PC-3 (cell line): ENCODE results near the gene TINCR.

Experiments used
- EZH2 ChIP-seq: fragments of 300-600 bp; sonication (generic); IDR thresholded peaks from one replicate; pipeline ENCODE4 v1.6.1; 2017; ENCODE audit warnings: antibody characterized with exemption, mild to moderate bottlenecking, low read length; ENCODE audit not compliant: unreplicated experiment
- EZH2phosphoT487 ChIP-seq: fragments of 300-600 bp; sonication (generic); IDR thresholded peaks from 2 replicates; pipeline ENCODE4 v1.6.1; 2018; ENCODE audit warnings: mild to moderate bottlenecking, antibody characterized with exemption, low read length, borderline replicate concordance
- TF ChIP-seq, protein P1 (sequence below): fragments of 300-600 bp; sonication (generic); conservative IDR thresholded peaks from 2 replicates; pipeline ENCODE4 v1.5.1; 2017; ENCODE audit warnings: antibody characterized with exemption, low read depth, mild to moderate bottlenecking, low read length

DNA sequence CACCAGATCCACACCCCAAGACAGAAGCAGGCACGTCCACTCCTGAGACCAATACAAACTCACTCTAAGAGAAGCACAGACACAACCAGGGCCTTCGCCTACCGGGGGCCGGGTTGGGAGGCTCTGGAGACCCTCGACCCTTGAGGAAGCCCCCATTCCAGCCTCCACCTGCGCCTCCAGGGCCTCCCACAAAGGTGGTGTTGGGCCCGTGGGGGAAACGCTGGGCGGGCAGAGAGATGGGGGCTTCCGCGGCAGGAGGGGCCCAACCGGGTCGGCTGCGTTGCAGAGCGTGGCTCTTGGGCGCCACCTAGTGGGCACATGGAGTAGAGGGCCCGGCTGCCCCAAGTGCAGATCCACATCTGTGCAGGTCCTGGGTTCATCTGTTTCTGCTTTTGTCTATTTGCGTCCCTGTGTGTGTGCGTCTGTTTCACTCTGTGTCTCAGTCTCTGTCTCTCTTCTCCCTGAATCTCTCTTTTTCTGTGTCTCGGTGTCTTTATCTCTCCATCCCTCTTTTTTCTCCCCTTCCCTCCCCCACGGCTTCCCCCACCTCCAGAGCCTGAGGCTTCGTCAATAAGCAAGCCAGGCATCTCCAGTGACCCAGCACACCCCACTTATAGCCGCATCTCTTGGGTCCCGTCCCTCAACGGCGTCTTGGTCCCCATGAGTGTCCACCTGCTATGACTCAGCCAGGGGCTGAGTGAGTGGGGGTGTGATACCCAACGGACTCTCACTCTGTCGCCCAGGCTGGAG, 10.5 kb upstream of the TINCR start:
- TF ChIP-seq EZH2 (no peak), EZH2phosphoT487 (no peak)
- TF ChIP-seq, protein P1, sequence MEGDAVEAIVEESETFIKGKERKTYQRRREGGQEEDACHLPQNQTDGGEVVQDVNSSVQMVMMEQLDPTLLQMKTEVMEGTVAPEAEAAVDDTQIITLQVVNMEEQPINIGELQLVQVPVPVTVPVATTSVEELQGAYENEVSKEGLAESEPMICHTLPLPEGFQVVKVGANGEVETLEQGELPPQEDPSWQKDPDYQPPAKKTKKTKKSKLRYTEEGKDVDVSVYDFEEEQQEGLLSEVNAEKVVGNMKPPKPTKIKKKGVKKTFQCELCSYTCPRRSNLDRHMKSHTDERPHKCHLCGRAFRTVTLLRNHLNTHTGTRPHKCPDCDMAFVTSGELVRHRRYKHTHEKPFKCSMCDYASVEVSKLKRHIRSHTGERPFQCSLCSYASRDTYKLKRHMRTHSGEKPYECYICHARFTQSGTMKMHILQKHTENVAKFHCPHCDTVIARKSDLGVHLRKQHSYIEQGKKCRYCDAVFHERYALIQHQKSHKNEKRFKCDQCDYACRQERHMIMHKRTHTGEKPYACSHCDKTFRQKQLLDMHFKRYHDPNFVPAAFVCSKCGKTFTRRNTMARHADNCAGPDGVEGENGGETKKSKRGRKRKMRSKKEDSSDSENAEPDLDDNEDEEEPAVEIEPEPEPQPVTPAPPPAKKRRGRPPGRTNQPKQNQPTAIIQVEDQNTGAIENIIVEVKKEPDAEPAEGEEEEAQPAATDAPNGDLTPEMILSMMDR: peak; percentile 99
